ENCODE data around the gene MEDAG. TPM values are rescaled to one million over a fixed set of nuclear protein-coding genes. Genes with fewer than 3 reads are reported as not detected.

The MEDAG gene
- total RNA-seq: 12.0 and 34.4 TPM in 2 replicates

DNA sequence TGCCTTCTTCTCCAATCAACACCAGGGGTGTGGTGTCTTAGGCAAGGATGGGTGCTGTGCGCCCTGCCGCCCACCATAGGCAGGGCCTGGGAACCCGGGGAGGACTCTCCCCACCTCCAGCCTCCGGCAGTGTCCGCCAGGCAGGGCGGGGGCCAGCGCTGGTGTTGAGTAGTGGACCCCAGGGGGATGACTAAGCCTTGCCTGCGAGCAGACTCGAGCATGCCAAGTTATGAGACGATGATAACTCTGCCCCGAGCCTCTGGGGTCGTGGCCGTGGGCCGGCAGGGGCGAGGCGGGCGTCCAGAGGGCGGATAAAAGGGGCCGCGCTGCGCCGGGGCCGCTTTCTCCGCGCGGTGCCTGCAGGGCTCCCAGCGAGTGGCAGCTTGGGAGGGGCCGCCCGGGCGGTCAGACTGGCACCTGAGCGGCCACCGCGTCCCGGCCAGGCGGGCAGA lies at the start of gene MEDAG:
TSS of gene MEDAG (plus strand) at position 340 of the 452 bp plus-strand sequence. CDS start 245 bp downstream, outside the sequence.

DNA sequence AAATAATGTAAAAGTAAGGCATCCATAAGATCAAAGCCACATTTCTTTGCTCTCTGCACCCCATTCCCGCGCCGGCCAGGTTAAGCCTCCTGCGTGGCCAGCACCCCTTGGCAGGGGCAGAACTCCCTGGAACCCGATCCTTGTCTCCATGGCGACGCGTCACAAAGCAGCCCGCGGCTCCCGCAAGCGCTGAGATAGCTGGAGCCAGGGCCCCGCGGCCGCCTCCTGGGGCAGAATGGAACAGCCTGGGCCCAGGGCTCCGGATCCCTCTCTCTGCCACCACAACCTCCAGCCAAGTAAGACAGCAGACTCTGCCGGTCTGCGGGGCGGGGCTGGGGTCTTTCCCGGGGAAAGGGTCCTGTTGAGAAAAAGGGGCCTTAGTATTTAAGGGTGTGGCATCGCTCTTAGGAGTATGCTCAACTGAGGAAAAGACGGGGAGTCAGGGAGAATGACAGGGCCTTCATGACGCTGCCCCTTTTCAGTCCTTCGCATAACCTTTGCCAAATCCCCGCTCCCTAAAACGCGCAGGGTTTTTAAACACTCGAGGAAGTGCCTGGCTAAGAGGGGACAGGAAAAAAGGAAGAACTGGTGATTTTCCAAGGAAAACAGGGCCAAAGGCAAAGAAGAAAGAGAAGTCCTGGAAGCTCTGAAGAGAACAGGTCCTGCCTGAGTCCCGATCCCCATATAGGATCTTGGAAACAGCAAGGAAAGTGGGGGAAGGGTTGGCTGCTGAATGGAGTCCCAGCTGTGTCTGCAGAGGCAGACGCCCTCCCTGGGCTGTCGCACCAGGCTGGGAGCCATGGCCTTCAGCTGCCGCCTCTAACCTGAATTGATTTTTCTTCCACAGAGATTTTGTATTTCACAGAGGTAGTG lies 26.6 kb downstream of the MEDAG start, which contains the start of gene TEX26:
TSS of gene TEX26 (plus strand) at position 176 of the 873 bp plus-strand sequence. CDS start at position 236, 60 bp downstream.

Other genes starting within 250 kb of the MEDAG start
- gene ALOX5AP, start 170.7 kb upstream of the MEDAG start, total RNA-seq: 0.43 and 3.3 TPM in 2 replicates
- gene TEX26, start 26.4 kb downstream of the MEDAG start, total RNA-seq: not detected in 2 replicates

Measured in placental pericyte (primary cell).